T47D (cell line): Measurements from ENCODE around the gene FAM169A.
"Not testable (repeated sequence)": the region's sequence is repeated elsewhere in the genome, so short reads cannot be mapped to it uniquely, and the experiment has no call there.

ENCODE experiments used
- DNase-seq, 2 experiments: peaks; one replicate each; pipeline versions ENCODE4 v3.0.0 to v3.0.0-alpha.2; 2011 to 2012; ENCODE audit warnings: low read depth in 1 of 2, low spot score in 1 of 2
- JUND ChIP-seq: IDR thresholded peaks from 2 replicates; pipeline ENCODE4 v1.6.1; 2012; ENCODE audit warnings: low read depth
- in situ Hi-C: cut with HindIII; loops from 2 replicates; pipeline ENCODE4 v1.10.0; 2016; ENCODE audit warnings: low sequenced_read_pairs, low pct_unique_long_range_greater_than_20kb

FAM169A gene

GRCh38 chr5:74765201-74765600, 101.0 kb downstream of the FAM169A start:
- in situ Hi-C loops = no loop called here
- TF ChIP-seq JUND = no peak
- no peak for DNase-seq

DNA sequence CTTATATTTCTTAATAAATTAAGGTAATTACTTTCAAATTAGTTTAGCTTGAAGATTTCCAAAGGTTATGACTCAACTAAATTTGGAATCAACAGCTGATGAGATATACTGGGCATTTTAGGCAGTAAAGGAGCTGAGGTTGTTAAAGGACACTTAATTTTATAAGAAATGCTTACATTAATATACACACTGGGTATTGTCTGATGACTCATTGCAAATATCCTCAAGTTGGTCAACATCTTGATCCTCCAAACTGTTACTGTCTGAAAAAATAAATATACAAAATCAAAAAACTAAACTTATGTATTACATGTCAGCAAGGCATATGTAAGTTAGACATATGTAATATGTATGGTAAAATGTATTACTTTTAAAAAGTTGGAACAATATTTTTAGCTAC, 102.7 kb downstream of the FAM169A start:
- TF ChIP-seq JUND = no peak
- in situ Hi-C loops = no loop called here
- DNase-seq = no peak

- in situ Hi-C loops = no loop called here
- DNase-seq = no peak
- no peak for TF ChIP-seq JUND
Measured at GRCh38 chr5:74762599-74762998, 103.6 kb downstream of the FAM169A start.

DNA sequence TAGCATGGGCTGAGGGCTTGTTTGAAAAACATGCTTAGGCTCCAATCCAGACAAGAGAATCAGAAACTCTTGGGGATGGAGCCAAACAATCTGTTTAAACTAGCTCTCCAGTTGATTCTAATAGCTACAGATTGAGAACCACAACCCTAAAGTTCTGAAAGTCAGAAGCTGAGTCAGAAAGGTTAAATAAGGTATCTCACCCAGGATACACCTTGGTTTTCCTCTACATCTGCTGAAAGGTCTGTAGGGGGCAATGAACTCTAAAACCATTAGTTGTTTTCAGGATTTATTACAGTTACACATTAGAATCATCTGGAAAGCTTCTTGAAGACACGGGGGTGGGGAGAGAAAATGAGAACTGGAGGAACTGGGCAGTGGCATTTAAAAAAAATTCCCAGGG, 104.9 kb downstream of the FAM169A start:
- in situ Hi-C loops = no loop called here
- DNase-seq = no peak
- no peak for TF ChIP-seq JUND

DNA sequence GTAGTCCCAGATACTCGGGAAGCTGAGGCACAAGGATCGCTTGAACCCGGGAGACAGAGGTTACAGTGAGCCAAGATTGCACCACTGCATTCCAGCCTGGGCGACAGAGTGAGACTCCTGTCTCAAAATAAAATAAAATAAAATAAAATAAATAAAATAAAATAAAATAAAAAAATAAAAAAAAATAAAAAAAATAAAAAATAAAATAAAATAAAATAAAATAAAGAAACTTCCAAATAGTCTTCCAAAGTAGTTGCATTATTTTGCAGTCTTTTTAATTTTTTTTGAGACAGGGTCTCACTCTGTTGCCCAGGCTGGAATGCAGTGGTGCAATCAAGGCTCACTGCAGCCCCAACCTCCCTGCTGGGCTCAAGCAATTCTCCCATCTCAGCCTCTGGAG, 117.4 kb downstream of the FAM169A start:
- DNase-seq, in situ Hi-C loops: not testable (repeated sequence)

GRCh38 chr5:74738406-74738805, 127.8 kb downstream of the FAM169A start:
- in situ Hi-C loops = no loop called here
- no peak for DNase-seq
- TF ChIP-seq JUND = no peak

DNA sequence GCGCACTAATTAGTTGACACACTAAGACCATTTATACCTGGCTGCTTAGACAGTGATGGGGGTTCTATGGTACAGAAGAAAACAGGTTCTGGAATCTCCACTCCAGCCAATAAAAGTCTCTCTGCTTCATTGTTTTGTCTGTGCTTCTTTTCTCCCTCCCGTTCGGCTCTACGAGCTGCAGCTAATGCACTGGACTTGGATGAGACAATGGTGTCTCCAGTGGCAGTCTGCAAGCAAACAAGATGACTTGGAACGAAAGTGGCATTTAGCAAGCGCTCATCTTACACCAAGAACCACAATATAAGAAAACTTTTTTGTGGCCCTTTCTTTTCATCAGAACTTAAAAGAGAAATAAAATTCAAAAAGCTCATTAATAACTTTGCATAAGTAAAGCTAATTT, 129.4 kb downstream of the FAM169A start:
- TF ChIP-seq JUND = no peak
- in situ Hi-C loops = no loop called here
- no peak for DNase-seq
